Stimulated activated CD4-positive, alpha-beta T cell treated with anti-CD3 and anti-CD28 coated beads, Interleukin-1b, Interleukin-23, amount 100 ng/mL, for 4 hours (primary cell): ENCODE results near the gene OTOS.

Experiments used
- DNase-seq, 2 donors: peaks; one replicate each; pipeline ENCODE4 v3.0.0-alpha.2; 2020; ENCODE audit warnings: low read depth in 2 of 2

The OTOS gene

DNA sequence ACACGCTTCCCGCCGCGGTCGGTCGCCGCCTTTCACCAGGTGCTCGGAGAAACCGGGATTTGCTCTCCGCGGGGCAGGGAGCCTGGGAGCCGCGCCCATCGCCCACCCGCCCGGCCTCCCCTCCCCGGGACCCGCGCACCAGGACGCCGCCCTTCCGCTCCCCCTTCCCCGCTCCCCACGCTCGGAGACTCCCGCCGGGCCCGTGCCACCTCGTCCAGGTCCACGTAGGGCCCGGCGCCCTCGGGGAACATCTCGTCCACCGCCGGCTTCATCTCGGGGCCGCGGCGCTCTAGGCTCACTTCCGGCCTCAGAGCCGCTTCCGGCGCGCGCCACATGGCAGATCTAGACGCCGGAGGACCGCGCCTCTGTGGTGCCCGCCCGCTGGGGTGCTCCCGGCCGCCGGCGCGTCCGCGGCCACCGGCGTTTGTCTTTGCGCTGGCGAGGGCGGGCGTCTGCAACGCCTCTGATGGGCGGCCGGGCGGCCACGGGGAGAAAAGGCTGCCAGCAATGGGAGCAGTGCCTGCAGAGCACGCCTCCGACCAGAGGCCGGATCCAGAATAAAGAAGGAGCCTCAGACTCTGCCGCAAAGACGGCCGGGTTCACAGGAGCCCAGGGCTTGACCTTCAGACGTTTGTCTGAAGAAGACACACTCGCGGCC lies 4.3 kb downstream of the OTOS start, which contains the start of gene COPS9:
COPS9 (minus strand) TSS at position 293 of the 658 bp plus-strand sequence; CDS start at position 272, 21 bp downstream.
- DNase-seq = peak; percentile 81 to 85

DNA sequence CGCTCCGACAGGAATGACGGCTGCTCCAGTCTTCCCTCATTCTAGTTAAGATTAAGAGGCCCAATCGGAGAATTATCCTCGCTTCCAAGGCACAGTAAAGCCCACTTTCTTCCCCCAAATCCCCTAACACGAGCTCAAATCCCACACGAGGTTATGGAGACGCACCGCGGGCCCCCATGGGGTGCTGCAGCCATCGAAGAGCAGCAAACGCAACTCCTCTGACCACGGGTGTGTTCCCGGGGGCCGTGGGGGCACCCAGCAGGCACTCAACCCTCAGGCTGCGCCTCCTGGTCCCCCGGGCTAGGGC lies 4.8 kb downstream of the OTOS start:
- DNase-seq = no peak

- DNase-seq = no peak
These were observed 5.4 kb downstream of the OTOS start for GRCh38 chr2:240134956-240135520.

DNA sequence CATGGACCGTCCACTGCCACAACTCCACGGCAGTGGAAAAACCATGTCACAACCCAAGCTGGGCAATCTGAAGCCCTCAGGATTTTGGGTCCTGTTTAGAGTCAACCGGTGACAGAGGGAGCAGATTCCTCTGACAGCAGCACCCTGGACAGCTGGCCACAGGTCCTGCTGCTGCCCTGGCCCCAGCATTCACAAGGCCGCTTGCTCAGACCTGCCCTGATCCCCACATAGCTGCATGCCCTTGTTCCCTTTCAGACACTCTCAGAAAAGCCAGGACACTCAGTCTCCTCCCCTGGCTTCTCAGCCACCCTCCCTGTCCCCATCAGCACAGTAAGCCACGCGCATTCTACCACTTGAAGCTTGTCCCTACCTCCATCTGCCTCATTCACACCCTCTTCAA lies 6.0 kb downstream of the OTOS start:
- no peak for DNase-seq

DNA sequence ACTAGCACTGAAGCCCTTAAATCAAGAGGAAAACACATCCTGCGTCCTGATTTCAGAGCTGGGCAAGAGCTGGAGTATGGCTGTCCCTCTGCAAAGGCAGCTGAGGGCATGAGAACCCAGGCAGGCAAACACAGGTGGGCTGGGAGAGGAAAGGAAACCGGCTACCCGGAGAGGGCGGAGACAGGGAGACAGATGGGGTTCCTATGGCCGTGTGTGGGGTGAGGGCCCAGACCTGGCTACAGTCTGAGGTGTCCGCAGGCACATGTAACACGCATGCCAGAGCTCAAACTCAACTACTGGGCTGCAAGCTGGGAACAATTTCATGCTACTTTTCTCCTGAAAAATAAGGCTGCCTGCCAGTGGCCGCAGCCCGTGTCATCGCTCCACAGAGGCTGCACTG lies 7.1 kb downstream of the OTOS start:
- DNase-seq = no peak

GRCh38 chr2:240132651-240132980 lies 7.8 kb downstream of the OTOS start:
- DNase-seq = no peak

GRCh38 chr2:240131941-240132650 lies 8.4 kb downstream of the OTOS start:
- DNase-seq = no peak

GRCh38 chr2:240131296-240131695 lies 9.2 kb downstream of the OTOS start:
- no peak for DNase-seq

DNA sequence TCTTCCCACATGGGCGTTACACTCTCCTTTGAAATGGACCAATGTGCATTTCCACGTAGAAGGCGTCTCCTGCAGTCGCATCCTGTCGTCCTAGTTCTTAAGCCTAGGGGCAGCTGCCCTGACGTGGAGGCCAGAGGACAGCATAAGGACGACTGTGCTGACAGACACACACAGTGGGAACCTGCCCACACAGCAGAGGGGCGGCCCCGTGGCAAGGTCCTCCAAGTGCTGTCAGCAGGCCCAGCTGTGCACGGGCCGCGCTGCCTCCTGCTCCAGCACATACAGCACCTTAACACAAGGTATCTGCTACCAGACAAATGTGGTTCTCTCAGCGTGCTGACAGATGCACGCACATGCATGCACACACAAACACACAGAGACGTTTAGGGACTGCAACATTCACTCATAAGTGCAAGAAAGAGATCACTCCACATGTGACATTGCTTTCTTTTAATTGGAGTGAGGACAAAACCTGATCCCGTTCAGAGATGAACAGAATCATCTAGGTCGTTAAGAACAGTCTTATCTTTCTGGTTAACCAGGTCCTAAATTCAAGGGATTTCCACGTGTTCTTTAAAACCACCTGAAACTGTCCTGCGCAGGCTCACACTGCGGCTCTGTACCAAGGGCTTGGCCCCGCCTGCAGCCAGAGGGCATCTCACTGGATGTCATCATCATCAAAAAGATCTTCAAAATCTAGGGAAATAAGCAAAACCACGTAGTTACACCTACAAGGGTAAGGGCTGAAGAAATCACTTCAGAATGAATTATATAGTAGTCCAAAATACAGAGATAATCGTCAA lies 9.9 kb downstream of the OTOS start:
- no peak for DNase-seq

GRCh38 chr2:240129731-240130392 lies 10.6 kb downstream of the OTOS start:
- no peak for DNase-seq

- DNase-seq = no peak
These were observed 11.1 kb downstream of the OTOS start for GRCh38 chr2:240129311-240129710.

- no peak for DNase-seq
These were observed 11.8 kb downstream of the OTOS start for GRCh38 chr2:240128608-240129145.

- DNase-seq = no peak
These were observed 12.4 kb downstream of the OTOS start for GRCh38 chr2:240127911-240128607.

GRCh38 chr2:240127191-240127750 lies 13.2 kb downstream of the OTOS start:
- DNase-seq = no peak

GRCh38 chr2:240126731-240127130 lies 13.7 kb downstream of the OTOS start:
- DNase-seq = no peak

- DNase-seq = no peak
These were observed 14.7 kb downstream of the OTOS start for GRCh38 chr2:240125742-240126141.

DNA sequence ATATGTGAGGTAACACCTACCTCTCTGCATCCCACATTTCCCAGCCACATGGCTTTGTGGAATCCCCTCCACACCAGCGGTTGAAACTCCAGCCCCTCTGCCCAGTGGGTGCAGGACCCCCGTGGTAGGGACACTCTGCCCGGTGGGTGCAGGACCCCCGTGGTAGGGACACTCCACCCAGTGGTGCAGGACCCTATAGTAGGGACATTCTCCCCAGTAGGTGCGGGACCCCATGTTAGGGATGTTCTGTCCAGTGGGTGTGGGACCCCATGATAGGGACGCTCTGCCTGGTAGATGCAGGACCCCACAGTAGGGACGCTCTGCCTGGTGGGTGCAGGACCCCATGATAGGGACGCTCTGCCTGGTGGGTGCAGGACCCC lies 15.8 kb downstream of the OTOS start:
- DNase-seq = no peak

DNA sequence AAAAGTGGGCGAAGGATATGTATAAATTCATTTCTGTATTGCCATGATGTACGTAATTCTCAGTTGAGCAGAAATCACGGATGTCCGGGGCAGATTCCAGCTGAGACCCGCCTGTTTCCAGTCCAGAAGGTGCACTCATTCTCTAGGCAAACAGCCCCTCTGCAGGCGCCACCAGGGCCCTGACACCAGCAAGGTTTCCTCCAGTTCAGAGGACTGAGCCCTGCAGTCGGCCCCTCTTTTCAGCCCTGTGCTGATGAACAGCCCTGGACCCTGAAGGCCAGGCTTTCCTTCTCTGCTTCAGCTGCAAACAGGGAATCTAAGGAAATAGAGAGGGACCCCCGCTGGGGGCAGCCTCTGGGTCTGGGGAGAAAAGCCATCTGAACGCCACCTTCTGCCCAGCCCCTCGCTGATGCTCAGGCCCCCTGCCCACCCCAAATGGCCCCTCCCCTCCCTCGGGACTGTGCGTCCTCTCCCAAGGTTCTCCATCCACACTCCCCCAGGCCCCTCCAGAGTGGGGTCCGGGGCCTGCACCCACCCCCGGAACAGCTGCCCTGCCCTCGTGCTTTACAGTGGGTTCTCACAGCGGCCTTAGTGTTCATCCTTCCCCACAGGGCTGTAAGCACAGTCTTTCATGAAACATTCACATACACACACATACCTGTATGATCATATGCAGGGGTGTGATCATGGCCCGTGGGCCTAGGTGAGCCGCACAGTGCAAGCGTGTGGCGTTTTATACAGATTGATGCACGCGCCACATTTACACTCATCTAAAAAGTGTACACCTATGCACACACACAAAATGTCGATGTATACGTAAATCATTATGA lies 16.4 kb downstream of the OTOS start:
- no peak for DNase-seq

- no peak for DNase-seq
These were observed 18.8 kb downstream of the OTOS start for GRCh38 chr2:240121675-240122074.

DNA sequence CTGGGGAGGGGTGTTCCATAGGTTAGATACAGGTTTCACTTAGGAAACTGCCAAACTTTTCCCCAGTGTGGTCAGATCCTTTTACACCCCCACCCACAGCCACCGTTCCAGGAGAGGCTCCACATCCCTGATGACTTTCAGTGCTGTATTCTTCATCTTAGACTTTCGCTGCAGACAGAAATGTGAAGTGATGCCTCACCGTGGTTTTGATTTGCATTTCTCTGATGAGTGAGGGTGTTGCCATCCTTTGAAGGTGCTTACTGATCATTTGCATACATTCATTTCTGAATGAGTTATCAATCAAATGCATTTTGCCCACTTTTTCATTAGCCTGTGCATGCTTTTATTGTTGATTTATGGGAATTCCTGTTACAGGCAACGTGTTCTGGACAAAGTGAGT lies 19.3 kb downstream of the OTOS start:
- no peak for DNase-seq
